B cell (primary cell): ENCODE data around the gene TMEM53.

Experiments
- EZH2 ChIP-seq: IDR thresholded peaks from 2 replicates; pipeline ENCODE4 v1.6.1; 2012; ENCODE audit warnings: borderline replicate concordance, low read depth, mild to moderate bottlenecking, moderate library complexity, low read length; ENCODE audit not compliant: insufficient read depth, poor library complexity, severe bottlenecking
- TF ChIP-seq, protein P1 (sequence below): fragments of 200-600 bp; IDR thresholded peaks from one replicate; pipeline ENCODE4 v1.8.0; 2022; ENCODE audit warnings: antibody characterized with exemption, mild to moderate bottlenecking

- TF ChIP-seq, protein P1, sequence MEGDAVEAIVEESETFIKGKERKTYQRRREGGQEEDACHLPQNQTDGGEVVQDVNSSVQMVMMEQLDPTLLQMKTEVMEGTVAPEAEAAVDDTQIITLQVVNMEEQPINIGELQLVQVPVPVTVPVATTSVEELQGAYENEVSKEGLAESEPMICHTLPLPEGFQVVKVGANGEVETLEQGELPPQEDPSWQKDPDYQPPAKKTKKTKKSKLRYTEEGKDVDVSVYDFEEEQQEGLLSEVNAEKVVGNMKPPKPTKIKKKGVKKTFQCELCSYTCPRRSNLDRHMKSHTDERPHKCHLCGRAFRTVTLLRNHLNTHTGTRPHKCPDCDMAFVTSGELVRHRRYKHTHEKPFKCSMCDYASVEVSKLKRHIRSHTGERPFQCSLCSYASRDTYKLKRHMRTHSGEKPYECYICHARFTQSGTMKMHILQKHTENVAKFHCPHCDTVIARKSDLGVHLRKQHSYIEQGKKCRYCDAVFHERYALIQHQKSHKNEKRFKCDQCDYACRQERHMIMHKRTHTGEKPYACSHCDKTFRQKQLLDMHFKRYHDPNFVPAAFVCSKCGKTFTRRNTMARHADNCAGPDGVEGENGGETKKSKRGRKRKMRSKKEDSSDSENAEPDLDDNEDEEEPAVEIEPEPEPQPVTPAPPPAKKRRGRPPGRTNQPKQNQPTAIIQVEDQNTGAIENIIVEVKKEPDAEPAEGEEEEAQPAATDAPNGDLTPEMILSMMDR, result no peak
- TF ChIP-seq EZH2, result no peak
Measured at GRCh38 chr1:44617703-44618029, 56.6 kb downstream of the TMEM53 start.
